Hepatocyte (in vitro differentiated cells): ENCODE data around the gene GET3.

Experiments used
- CTCF ChIP-seq: fragments of 200-600 bp; sonication (generic); IDR thresholded peaks from 2 replicates; pipeline ENCODE4 v1.5.1; 2016; ENCODE audit warnings: antibody characterized with exemption, mild to moderate bottlenecking; ENCODE audit not compliant: poor library complexity
- EZH2 ChIP-seq: fragments of 200-600 bp; sonication (generic); IDR thresholded peaks from 2 replicates; pipeline ENCODE4 v1.6.1; 2016; ENCODE audit warnings: antibody characterized with exemption, mild to moderate bottlenecking, borderline replicate concordance
- EZH2phosphoT487 ChIP-seq: fragments of 200-600 bp; sonication (generic); IDR thresholded peaks from one replicate; pipeline ENCODE4 v1.6.1; 2018; ENCODE audit warnings: antibody characterized with exemption, mild to moderate bottlenecking, low read depth, moderate library complexity; ENCODE audit not compliant: unreplicated experiment, severe bottlenecking

- no peak for TF ChIP-seq CTCF
- no peak for TF ChIP-seq EZH2
- no peak for TF ChIP-seq EZH2phosphoT487
Measured at GRCh38 chr19:12720296-12720695, 17.0 kb upstream of the GET3 start.
